ENCODE measurements around the gene DKK3.

Gene DKK3

GRCh38 chr11:11997049-11997322 lies 11.4 kb downstream of the DKK3 start:
- Histone ChIP-seq H3K4me3 (IDR thresholded peaks at IDR 0.05; ENCODE audit: insufficient read depth, low read depth, low read length) (no peak overlapping the region), H3K27me3 (ENCODE audit: insufficient read depth, low read depth) (no peaks in the 10 kb centered on the region), H3K79me2 (ENCODE audit: insufficient read depth, low read depth) (no peaks in the 10 kb centered on the region), H4K20me1 (ENCODE audit: insufficient read depth) (no peaks in the 10 kb centered on the region), H3K4me1 (ENCODE audit: low read depth, poor library complexity, severe bottlenecking) (no peaks in the 10 kb centered on the region), H3K9ac (no peak overlapping the region), H3K27ac (no peak overlapping the region), H3K36me3 (ENCODE audit: insufficient read depth) (no peaks in the 10 kb centered on the region), H2AFZ (ENCODE audit: low read depth) (no peak overlapping the region), H3K4me2 (no peak overlapping the region)
- no peak for TF ChIP-seq CTCF (conservative IDR thresholded peaks at IDR 0.05; ENCODE audit: low read depth, low read length)

- Histone ChIP-seq H3K4me2 (no peak overlapping the region), H4K20me1 (ENCODE audit: insufficient read depth) (no peaks in the 10 kb centered on the region), H3K4me1 (ENCODE audit: low read depth, poor library complexity, severe bottlenecking) (no peaks in the 10 kb centered on the region), H3K79me2 (ENCODE audit: insufficient read depth, low read depth) (no peaks in the 10 kb centered on the region), H2AFZ (ENCODE audit: low read depth) (no peak overlapping the region), H3K4me3 (IDR thresholded peaks at IDR 0.05; ENCODE audit: insufficient read depth, low read depth, low read length) (no peak overlapping the region), H3K36me3 (ENCODE audit: insufficient read depth) (no peaks in the 10 kb centered on the region), H3K9ac (no peak overlapping the region), H3K27me3 (ENCODE audit: insufficient read depth, low read depth) (no peaks in the 10 kb centered on the region), H3K27ac (no peak overlapping the region)
- TF ChIP-seq CTCF (conservative IDR thresholded peaks at IDR 0.05; ENCODE audit: low read depth, low read length): no peak
Observed at GRCh38 chr11:11996321-11997048, 11.9 kb downstream of the DKK3 start.

- Histone ChIP-seq H3K4me2 (no peak overlapping the region), H3K36me3 (ENCODE audit: insufficient read depth) (no peaks in the 10 kb centered on the region), H3K9ac (no peak overlapping the region), H3K27me3 (ENCODE audit: insufficient read depth, low read depth) (no peaks in the 10 kb centered on the region), H4K20me1 (ENCODE audit: insufficient read depth) (no peaks in the 10 kb centered on the region), H3K4me1 (ENCODE audit: low read depth, poor library complexity, severe bottlenecking) (no peaks in the 10 kb centered on the region), H2AFZ (ENCODE audit: low read depth) (no peak overlapping the region), H3K4me3 (IDR thresholded peaks at IDR 0.05; ENCODE audit: insufficient read depth, low read depth, low read length) (no peak overlapping the region), H3K79me2 (ENCODE audit: insufficient read depth, low read depth) (no peaks in the 10 kb centered on the region), H3K27ac (no peak overlapping the region)
- TF ChIP-seq CTCF (conservative IDR thresholded peaks at IDR 0.05; ENCODE audit: low read depth, low read length): no peak
Observed at GRCh38 chr11:11995601-11996000, 12.8 kb downstream of the DKK3 start.

- TF ChIP-seq CTCF (conservative IDR thresholded peaks at IDR 0.05; ENCODE audit: low read depth, low read length): no peak
- Histone ChIP-seq H3K27ac (no peak overlapping the region), H3K4me2 (no peak overlapping the region), H4K20me1 (ENCODE audit: insufficient read depth) (no peaks in the 10 kb centered on the region), H3K79me2 (ENCODE audit: insufficient read depth, low read depth) (no peaks in the 10 kb centered on the region), H3K9ac (no peak overlapping the region), H3K4me3 (IDR thresholded peaks at IDR 0.05; ENCODE audit: insufficient read depth, low read depth, low read length) (no peak overlapping the region), H3K4me1 (ENCODE audit: low read depth, poor library complexity, severe bottlenecking) (no peaks in the 10 kb centered on the region), H3K27me3 (ENCODE audit: insufficient read depth, low read depth) (no peaks in the 10 kb centered on the region), H3K36me3 (ENCODE audit: insufficient read depth) (no peaks in the 10 kb centered on the region), H2AFZ (ENCODE audit: low read depth) (no peak overlapping the region)
Observed at GRCh38 chr11:11993839-11994238, 14.6 kb downstream of the DKK3 start.
